Measurements from ENCODE around the gene IDE. TPM values are rescaled to one million over a fixed set of nuclear protein-coding genes. Genes with fewer than 3 reads are reported as not detected.

The IDE gene
- total and polyA plus RNA-seq, 10 of the 15 experiments (the other 5 are each of a cell fraction or from before 2014, with no cell fraction given) = 11.6 to 54.5 (median 33.6) TPM

GRCh38 chr10:92410501-92410900 is 163.4 kb downstream of the IDE start (continued):
- no peak for TF ChIP-seq TCF7 (IDR thresholded peaks at IDR 0.05; ENCODE audit: borderline replicate concordance)
- TF ChIP-seq FOS (IDR thresholded peaks at IDR 0.05; ENCODE audit: borderline replicate concordance, extremely low read depth, insufficient read length) = no peak
- no peak for TF ChIP-seq ZBTB11 (CRISPR knock-in tag; IDR thresholded peaks at IDR 0.05)
- no peak for TF ChIP-seq IRF4 (IDR thresholded peaks at IDR 0.05; ENCODE audit: low read depth, low read length)
- no peak for TF ChIP-seq SMARCA5 (IDR thresholded peaks at IDR 0.05)

GRCh38 chr10:92408017-92408361 is 165.9 kb downstream of the IDE start:
- no peaks in the 10 kb centered on the region for H4K20me1 ChIP-seq (ENCODE audit: control insufficient read depth, insufficient read depth)
- H3K36me3 ChIP-seq (ENCODE audit: control insufficient read depth in 2 of 2, insufficient read depth in 2 of 2, low read length in 1 of 2) = no peaks in the 10 kb centered on the region
- in situ Hi-C loops (cut with MboI) = no loop called here
- POLR2A ChIA-PET = no interaction called here
- intact Hi-C loops (cut with micrococcal nuclease; ENCODE audit: unreplicated experiment) = no loop called here
- H3K27me3 ChIP-seq (replicated peaks in 1 of 2; ENCODE audit: control insufficient read depth in 2 of 2, insufficient read depth in 2 of 2, low read length in 1 of 2) = no peaks in the 10 kb centered on the region
- H3K4me3 ChIP-seq = no peak overlapping the region
- H3K27ac ChIP-seq (ENCODE audit: control insufficient read depth, insufficient read depth) = no peak overlapping the region
- no TSS peak for BruUV-seq (replicated peaks)
- WGBS (ENCODE audit: insufficient coverage, insufficient replicate concordance, low lambda C conversion rate, missing lambda C conversion rate) = 73% methylated on average over 3 of the region's 3 CpGs
- SMC1A ChIA-PET (ENCODE audit: uncharacterized antibody, unreplicated experiment) = no interaction called here
- FAIRE-seq (no peak), DNase-seq (ENCODE audit: low read depth, low spot score) (no peak), ATAC-seq (no peak)
- H3K79me2 ChIP-seq (ENCODE audit: control insufficient read depth, insufficient read depth, low read length) = no peaks in the 10 kb centered on the region
- no peaks in the 10 kb centered on the region; the same call in 2 of the 3 replicates for H3K9me3 ChIP-seq (replicated peaks; ENCODE audit: control insufficient read depth, insufficient read depth, low read length)
- no peak overlapping the region for H2AFZ ChIP-seq (ENCODE audit: control insufficient read depth, low read depth, low read length)
- H3K9ac ChIP-seq (ENCODE audit: control insufficient read depth, insufficient read depth, low read length) = no peak overlapping the region
- CTCF ChIA-PET = no interaction called here
- H3K4me2 ChIP-seq (ENCODE audit: control insufficient read depth, insufficient read depth) = no peak overlapping the region
- peaks cover 4% of the 10 kb centered on the region; the same call in 1 of the 2 replicates for H3K4me1 ChIP-seq (ENCODE audit: control insufficient read depth, insufficient read depth, low read length)
- RAD21 ChIA-PET (ENCODE audit: unreplicated experiment) = interaction anchor here (0.6 kb wide), 1 partner anchor 156 kb away, joined by 3 read pairs; no protein-coding TSS in a partner anchor
- TF ChIP-seq DPF2 (IDR thresholded peaks at IDR 0.05) (no peak), USF2 (IDR thresholded peaks at IDR 0.05; ENCODE audit: borderline replicate concordance, low read depth, low read length) (no peak), CHD4 (IDR thresholded peaks at IDR 0.05) (no peak), ATF2 (IDR thresholded peaks at IDR 0.05; ENCODE audit: low read length) (no peak), POLR2AphosphoS2 (IDR thresholded peaks at IDR 0.05; ENCODE audit: low read depth, low read length) (no peak), CBX3 (IDR thresholded peaks at IDR 0.05; ENCODE audit: borderline replicate concordance, low read depth) (no peak), ZBTB33 (IDR thresholded peaks at IDR 0.05) (no peak), BACH1 (IDR thresholded peaks at IDR 0.05; ENCODE audit: borderline replicate concordance) (no peak), ZBED1 (IDR thresholded peaks at IDR 0.05; ENCODE audit: borderline replicate concordance) (no peak), RBBP5 (conservative IDR thresholded peaks at IDR 0.05) (no peak), IRF5 (IDR thresholded peaks at IDR 0.05; ENCODE audit: borderline replicate concordance) (no peak)

Measured in GM12878 (cell line).